ENCODE results near the gene VAT1L. TPM values are rescaled to one million over a fixed set of nuclear protein-coding genes. Genes with fewer than 3 reads are reported as not detected.
"Not testable (repeated sequence)": the region's sequence is repeated elsewhere in the genome, so short reads cannot be mapped to it uniquely, and the experiment has no call there.

The VAT1L gene
- total RNA-seq, 1 experiment from 2014 or later: not detected

- H3K4me3 ChIP-seq: no peak overlapping the region
- DNase-seq: peak; percentile 19
- H3K27me3 ChIP-seq: no peaks in the 10 kb centered on the region
- no peaks in the 10 kb centered on the region for H3K9me3 ChIP-seq
- no peaks in the 10 kb centered on the region for H3K36me3 ChIP-seq
Observed at GRCh38 chr16:77971306-77972061, 183.1 kb downstream of the VAT1L start.

- Histone ChIP-seq H3K36me3 (no peaks in the 10 kb centered on the region), H3K9me3 (no peaks in the 10 kb centered on the region), H3K27me3 (no peaks in the 10 kb centered on the region), H3K4me3 (no peak overlapping the region)
- DNase-seq: no peak
Observed at GRCh38 chr16:77972062-77972392, 183.7 kb downstream of the VAT1L start.

GRCh38 chr16:77974883-77975282 is 186.5 kb downstream of the VAT1L start:
- DNase-seq: no peak

GRCh38 chr16:77975942-77976341 is 187.6 kb downstream of the VAT1L start:
- H3K9me3 ChIP-seq: no peaks in the 10 kb centered on the region
- H3K27me3 ChIP-seq: no peaks in the 10 kb centered on the region
- H3K4me3 ChIP-seq: no peak overlapping the region
- no peak for DNase-seq
- no peaks in the 10 kb centered on the region for H3K36me3 ChIP-seq

More at GRCh38 chr16:77974883-77975282, 186.5 kb downstream of the VAT1L start:
- Histone ChIP-seq H3K4me3 (no peak overlapping the region), H3K9me3 (no peaks in the 10 kb centered on the region), H3K36me3 (no peaks in the 10 kb centered on the region), H3K27me3 (no peaks in the 10 kb centered on the region)

GRCh38 chr16:77977339-77977738 is 189.0 kb downstream of the VAT1L start:
- H3K9me3 ChIP-seq: no peaks in the 10 kb centered on the region

GRCh38 chr16:77985111-77985510 is 196.7 kb downstream of the VAT1L start:
- Histone ChIP-seq H3K36me3 (no peaks in the 10 kb centered on the region), H3K27me3 (no peaks in the 10 kb centered on the region), H3K4me3 (no peak overlapping the region), H3K9me3 (no peaks in the 10 kb centered on the region)
- DNase-seq: no peak

More at GRCh38 chr16:77977339-77977738, 189.0 kb downstream of the VAT1L start:
- no peak for DNase-seq
- no peaks in the 10 kb centered on the region for H3K36me3 ChIP-seq
- H3K4me3 ChIP-seq: no peak overlapping the region
- no peaks in the 10 kb centered on the region for H3K27me3 ChIP-seq

GRCh38 chr16:77986011-77986740 is 197.8 kb downstream of the VAT1L start:
- no peak overlapping the region for H3K4me3 ChIP-seq
- no peaks in the 10 kb centered on the region for H3K36me3 ChIP-seq
- no peaks in the 10 kb centered on the region for H3K9me3 ChIP-seq
- H3K27me3 ChIP-seq: no peaks in the 10 kb centered on the region
- DNase-seq: no peak

DNA sequence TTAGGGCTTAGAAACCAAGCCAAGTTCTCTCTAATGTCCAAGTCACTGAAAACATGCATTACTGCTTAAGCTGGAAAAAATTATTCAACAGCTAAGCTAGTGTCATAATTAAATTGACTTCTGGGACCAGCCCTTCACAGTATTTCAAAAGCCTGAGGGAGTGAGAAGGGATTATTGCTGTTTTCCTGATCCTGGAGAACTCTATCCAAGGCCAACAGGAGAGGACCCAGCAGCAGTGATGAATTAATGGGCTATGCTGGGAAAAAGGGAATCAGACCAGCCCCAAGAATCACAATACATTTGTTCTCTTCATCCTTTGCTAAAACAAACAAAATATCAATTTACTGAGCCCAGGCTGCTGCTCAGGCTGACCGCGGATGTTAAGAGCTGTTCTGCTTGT is 199.4 kb downstream of the VAT1L start:
- H3K9me3 ChIP-seq: no peaks in the 10 kb centered on the region

GRCh38 chr16:77989846-77990245 is 201.5 kb downstream of the VAT1L start:
- Histone ChIP-seq H3K4me3 (no peak overlapping the region), H3K36me3 (no peaks in the 10 kb centered on the region)
- no peak for DNase-seq

More for the DNA sequence above, 199.4 kb downstream of the VAT1L start:
- H3K36me3 ChIP-seq: no peaks in the 10 kb centered on the region
- H3K27me3 ChIP-seq: no peaks in the 10 kb centered on the region
- H3K4me3 ChIP-seq: no peak overlapping the region
- DNase-seq: no peak

DNA sequence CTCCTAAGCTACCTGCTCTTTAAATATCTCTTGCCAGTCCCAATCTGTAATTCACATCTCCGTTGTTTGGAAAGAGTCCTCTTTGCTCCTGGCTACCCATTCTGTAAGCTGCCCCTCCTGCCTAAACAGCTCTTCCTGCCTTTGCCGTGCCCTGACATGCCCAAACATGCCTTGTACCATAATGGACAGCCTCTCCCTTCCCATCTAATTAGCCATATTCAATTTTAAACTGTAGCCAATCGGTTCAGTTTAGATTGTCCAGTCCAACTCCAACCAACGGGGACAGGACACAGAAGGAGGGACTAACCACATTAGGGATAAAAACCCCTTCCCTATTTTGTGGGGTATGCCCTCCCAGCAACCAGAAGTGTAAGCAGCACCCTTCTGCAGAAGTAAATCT is 203.3 kb downstream of the VAT1L start:
- no peaks in the 10 kb centered on the region for H3K27me3 ChIP-seq
- no peak overlapping the region for H3K4me3 ChIP-seq
- H3K36me3 ChIP-seq: no peaks in the 10 kb centered on the region
- DNase-seq: no peak
- H3K9me3 ChIP-seq: no peaks in the 10 kb centered on the region

More at GRCh38 chr16:77989846-77990245, 201.5 kb downstream of the VAT1L start:
- Histone ChIP-seq H3K9me3 (no peaks in the 10 kb centered on the region), H3K27me3 (no peaks in the 10 kb centered on the region)

DNA sequence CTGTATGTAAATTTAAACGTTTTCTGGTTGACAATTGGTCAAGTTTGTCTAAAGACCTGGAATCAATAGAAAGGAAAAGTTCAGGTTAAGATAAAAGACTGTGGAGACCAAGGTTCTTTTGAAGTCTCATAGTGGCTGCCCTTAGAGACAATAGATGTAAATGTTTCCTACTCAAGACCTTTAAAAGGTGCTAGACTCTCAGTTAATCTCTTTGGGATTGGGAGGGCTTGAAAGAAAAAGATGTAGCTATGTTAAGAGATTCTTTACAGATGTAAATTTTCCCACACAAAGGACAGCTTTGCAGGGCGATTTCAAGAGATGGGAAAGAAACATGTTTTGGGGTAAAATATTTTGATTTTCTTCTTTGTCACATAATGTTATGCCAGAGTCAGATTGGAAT is 204.0 kb downstream of the VAT1L start:
- H3K36me3 ChIP-seq, H3K4me3 ChIP-seq: not testable (repeated sequence)

DNA sequence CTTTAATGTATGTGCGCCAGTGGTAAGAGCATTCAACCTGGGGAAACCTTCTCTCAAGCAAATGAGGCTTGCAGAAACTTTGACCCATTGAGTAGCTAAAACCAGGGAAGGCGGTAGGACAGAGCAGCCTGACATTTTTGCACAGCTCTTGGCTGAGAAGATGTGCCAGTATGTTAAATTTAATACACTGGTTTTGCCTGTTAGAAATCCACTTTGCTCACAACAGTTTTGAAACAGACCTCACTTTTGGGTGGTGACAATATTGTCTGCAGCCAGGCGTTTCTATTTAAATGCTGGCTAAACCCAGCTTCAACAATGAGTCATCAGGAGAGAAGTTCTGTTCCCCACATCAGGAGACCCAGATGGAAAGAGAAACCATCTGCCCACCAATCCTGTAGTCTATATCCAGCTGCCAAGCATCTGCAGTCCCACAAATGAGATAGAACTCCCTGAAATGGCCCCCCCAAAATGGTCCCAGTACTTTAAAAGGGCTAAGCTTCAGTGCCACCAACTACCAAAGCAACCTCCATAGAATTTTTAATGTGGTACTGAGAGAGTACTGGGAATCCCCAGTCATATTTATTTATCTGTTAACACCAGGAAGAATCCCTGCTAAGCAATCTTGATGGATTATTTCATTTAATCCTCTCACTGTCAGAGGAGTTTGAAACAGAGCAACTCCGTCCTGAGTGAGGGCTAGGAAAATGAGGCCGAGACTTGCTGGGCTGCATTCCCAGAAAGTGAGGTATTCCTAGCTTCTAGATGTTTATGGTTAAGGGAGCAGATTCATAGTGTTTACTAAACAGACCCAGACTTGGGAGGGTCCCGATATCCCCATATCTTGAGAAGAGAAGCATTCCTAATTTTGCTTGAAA is 205.0 kb downstream of the VAT1L start:
- peak; percentile 45 for DNase-seq

More for the DNA sequence above, 204.0 kb downstream of the VAT1L start:
- DNase-seq, H3K9me3 ChIP-seq, H3K27me3 ChIP-seq: not testable (repeated sequence)

GRCh38 chr16:77995843-77996455 is 207.6 kb downstream of the VAT1L start:
- Histone ChIP-seq H3K27me3 (no peaks in the 10 kb centered on the region), H3K4me3 (no peak overlapping the region), H3K9me3 (no peaks in the 10 kb centered on the region), H3K36me3 (no peaks in the 10 kb centered on the region)
- no peak for DNase-seq

More for the DNA sequence above, 205.0 kb downstream of the VAT1L start:
- Histone ChIP-seq H3K27me3 (no peaks in the 10 kb centered on the region), H3K36me3 (no peaks in the 10 kb centered on the region), H3K4me3 (no peak overlapping the region), H3K9me3 (no peaks in the 10 kb centered on the region)

GRCh38 chr16:77998350-77999023 is 210.1 kb downstream of the VAT1L start:
- Histone ChIP-seq H3K27me3 (no peaks in the 10 kb centered on the region), H3K9me3 (no peaks in the 10 kb centered on the region), H3K36me3 (no peaks in the 10 kb centered on the region), H3K4me3 (no peak overlapping the region)
- no peak for DNase-seq

GRCh38 chr16:78001451-78002025 is 213.2 kb downstream of the VAT1L start:
- Histone ChIP-seq H3K4me3 (no peak overlapping the region), H3K9me3 (no peaks in the 10 kb centered on the region)

More at GRCh38 chr16:78001451-78002025, 213.2 kb downstream of the VAT1L start:
- Histone ChIP-seq H3K36me3 (no peaks in the 10 kb centered on the region), H3K27me3 (no peaks in the 10 kb centered on the region)
- no peak for DNase-seq

Data from MG63 (cell line).